IMR-90 (cell line): ENCODE measurements around the gene C15orf40. TPM values are rescaled to one million over a fixed set of nuclear protein-coding genes. Genes with fewer than 3 reads are reported as not detected.

ENCODE experiments used
- ATAC-seq: fragments of 200-7000 bp; cut with Tn5 transposase; 2 replicates; pipeline ENCODE4 v1.9.1; 2020; ENCODE audit warnings: low read depth, mild to moderate bottlenecking, moderate library complexity
- BruUV-seq: library from RNA; stranded (reverse); fragments of 400-500 nt; replicated peaks from 2 replicates; lab custom pipeline; 2021; lab: Mats Ljungman, UMichigan
- CTCF ChIA-PET: fragments of 300-600 bp; formaldehyde crosslinking; extraction: SDS; loops from one replicate; lab custom pipeline; 2021; ENCODE audit warnings: antibody characterized with exemption; lab: Yijun Ruan, JAX
- POLR2A ChIA-PET: fragments of 300-600 bp; sonication (Branson Sonifier 250); formaldehyde crosslinking; loops from one replicate; lab custom pipeline; 2022; ENCODE audit warnings: antibody characterized with exemption; ENCODE audit not compliant: unreplicated experiment; lab: Charles Lee
- DNase-seq: peaks from one replicate; pipeline ENCODE4 v3.0.0; 2013
- H2AFZ ChIP-seq: replicated peaks from 2 replicates; pipeline ENCODE3; 2013; ENCODE audit warnings: low read length, mild to moderate bottlenecking; ENCODE audit not compliant: poor library complexity
- H2AK5ac ChIP-seq: 2 replicates; pipeline ENCODE4 v1.6.1; 2013; ENCODE audit warnings: low read depth, low read length, inconsistent platforms
- H2AK9ac ChIP-seq: replicated peaks from 2 replicates; pipeline ENCODE3; 2013; ENCODE audit warnings: mild to moderate bottlenecking, low read depth, low read length, moderate library complexity; ENCODE audit not compliant: poor library complexity
- H2BK120ac ChIP-seq: 2 replicates; pipeline ENCODE4 v1.6.1; 2013; ENCODE audit warnings: low read depth, low read length, inconsistent platforms
- H2BK15ac ChIP-seq: 3 replicates; pipeline ENCODE4 v1.6.1; 2013; ENCODE audit warnings: low read depth, low read length, inconsistent platforms
- H2BK20ac ChIP-seq: 2 replicates; pipeline ENCODE4 v1.6.1; 2013; ENCODE audit warnings: low read depth, mild to moderate bottlenecking, inconsistent platforms, low read length, moderate library complexity
- H2BK5ac ChIP-seq: 2 replicates; pipeline ENCODE4 v1.6.1; 2013; ENCODE audit warnings: mild to moderate bottlenecking, low read depth, low read length, inconsistent platforms; ENCODE audit not compliant: poor library complexity, severe bottlenecking
- H3K14ac ChIP-seq: replicated peaks from 2 replicates; pipeline ENCODE4 v1.6.1; 2013; ENCODE audit warnings: low read depth, low read length, inconsistent platforms
- H3K18ac ChIP-seq: 2 replicates; pipeline ENCODE4 v1.6.1; 2013; ENCODE audit warnings: low read depth, low read length, control low read depth
- H3K23ac ChIP-seq: 2 replicates; pipeline ENCODE4 v1.6.1; 2013; ENCODE audit warnings: low read depth, low read length, inconsistent platforms
- H3K27ac ChIP-seq: 2 replicates; pipeline ENCODE4 v1.5.1; 2013; ENCODE audit warnings: mild to moderate bottlenecking, control low read depth, low read length; ENCODE audit not compliant: insufficient read depth
- H3K27me3 ChIP-seq: 2 replicates; pipeline ENCODE4 v1.6.1; 2013; ENCODE audit warnings: low read length; ENCODE audit not compliant: control insufficient read depth, insufficient read depth
- H3K36me3 ChIP-seq: 2 replicates; pipeline ENCODE4 v1.6.1; 2013; ENCODE audit warnings: low read length, mixed read lengths; ENCODE audit not compliant: control insufficient read depth, insufficient read depth
- H3K4ac ChIP-seq: 2 replicates; pipeline ENCODE4 v1.6.1; 2013; ENCODE audit warnings: low read depth, low read length, inconsistent platforms
- H3K4me1 ChIP-seq: 2 replicates; pipeline ENCODE4 v1.6.1; 2013; ENCODE audit warnings: low read length, mixed read lengths; ENCODE audit not compliant: control insufficient read depth, insufficient read depth
- H3K4me2 ChIP-seq: 2 replicates; pipeline ENCODE4 v1.6.1; 2013; ENCODE audit warnings: low read depth, mild to moderate bottlenecking, control low read depth, low read length, moderate library complexity
- H3K4me3 ChIP-seq: 2 replicates; pipeline ENCODE4 v1.5.1; 2013; ENCODE audit warnings: low read depth, mild to moderate bottlenecking, control low read depth, low read length, moderate library complexity; ENCODE audit not compliant: insufficient read depth
- H3K56ac ChIP-seq: 2 replicates; pipeline ENCODE4 v1.6.1; 2013; ENCODE audit warnings: low read length, inconsistent platforms; ENCODE audit not compliant: insufficient read depth; ENCODE audit errors: extremely low read depth
- H3K79me1 ChIP-seq, 2 experiments: 2 replicates each; pipeline ENCODE4 v1.6.1; 2013; ENCODE audit warnings: low read length in 2 of 2, inconsistent platforms in 1 of 2, low read depth in 1 of 2
- H3K9ac ChIP-seq: 2 replicates; pipeline ENCODE4 v1.6.1; 2013; ENCODE audit warnings: low read depth, low read length, control low read depth
- H3K9me1 ChIP-seq: 2 replicates; pipeline ENCODE4 v1.6.1; 2013; ENCODE audit warnings: low read length, inconsistent platforms; ENCODE audit not compliant: insufficient read depth
- H3K9me3 ChIP-seq: 2 replicates; pipeline ENCODE4 v1.6.1; 2013; ENCODE audit warnings: low read length; ENCODE audit not compliant: control insufficient read depth, insufficient read depth
- H4K20me1 ChIP-seq: 2 replicates; pipeline ENCODE4 v1.6.1; 2013; ENCODE audit warnings: low read length, inconsistent platforms; ENCODE audit not compliant: insufficient read depth
- H4K5ac ChIP-seq: 2 replicates; pipeline ENCODE4 v1.6.1; 2013; ENCODE audit warnings: mild to moderate bottlenecking, low read depth, low read length, control low read depth
- H4K8ac ChIP-seq, 2 experiments: 2 replicates each; pipeline ENCODE4 v1.6.1; 2013; ENCODE audit warnings: low read depth in 2 of 2, low read length in 2 of 2, control low read depth in 1 of 2, inconsistent platforms in 1 of 2
- H4K91ac ChIP-seq: 2 replicates; pipeline ENCODE4 v1.6.1; 2013; ENCODE audit warnings: low read depth, low read length, inconsistent platforms; ENCODE audit not compliant: insufficient read depth
- CHD1 ChIP-seq: IDR thresholded peaks from 2 replicates; pipeline ENCODE4 v1.6.1; 2012; ENCODE audit warnings: low read depth, low read length, improper control_type of control experiment
- MXI1 ChIP-seq: IDR thresholded peaks from 2 replicates; pipeline ENCODE4 v1.6.1; 2012; ENCODE audit warnings: low read depth, mild to moderate bottlenecking, low read length, moderate library complexity, borderline replicate concordance
- RCOR1 ChIP-seq: IDR thresholded peaks from 2 replicates; pipeline ENCODE4 v1.6.1; 2012; ENCODE audit warnings: mild to moderate bottlenecking, low read length, improper control_type of control experiment; ENCODE audit not compliant: insufficient replicate concordance
- WGBS, 2 experiments: methylation state at CpG; one replicate each; pipeline versions ENCODE4 v1.1.5 to v1.1.7; 2013; ENCODE audit warnings: missing lambda C conversion rate in 2 of 2; ENCODE audit not compliant: insufficient read length in 1 of 2; ENCODE audit errors: extremely low coverage in 2 of 2; 5-methylcytosine and 5-hydroxymethylcytosine counted together
- dilution Hi-C: fragments of 300-500 bp; cut with HindIII; formaldehyde crosslinking; loops from one replicate; pipeline ENCODE4 v1.14.3; 2018; ENCODE audit warnings: low sequenced_read_pairs; ENCODE audit not compliant: unreplicated experiment
- in situ Hi-C: fragments of 300-500 bp; cut with MboI; formaldehyde crosslinking; loops from 3 replicates; pipeline ENCODE4 v1.14.3; 2019; ENCODE audit warnings: low sequenced_read_pairs, inconsistent platforms, mixed read lengths
- intact Hi-C: fragments of 100-400 bp; cut with micrococcal nuclease; formaldehyde crosslinking; loops from 2 replicates; pipeline ENCODE4 v1.10.0; 2022
- polyA plus RNA-seq, 3 experiments: library from polyadenylated mRNA; depleted of rRNA; stranded (reverse); fragments of >200 nt; gene quantifications; 2 replicates each; pipeline ENCODE4 v1.2.3, GENCODE V29; 2012; ENCODE audit warnings: low replicate concordance in 1 of 3
- total RNA-seq: library from RNA; depleted of rRNA; stranded (reverse); fragments of >200 nt; gene quantifications from 2 replicates; pipeline ENCODE4 v1.2.3, GENCODE V29; 2012

Gene C15orf40
- total and polyA plus RNA-seq, 2 of the 4 experiments (the other 2 are of a cell fraction) = 7.0 to 10.7 TPM

DNA sequence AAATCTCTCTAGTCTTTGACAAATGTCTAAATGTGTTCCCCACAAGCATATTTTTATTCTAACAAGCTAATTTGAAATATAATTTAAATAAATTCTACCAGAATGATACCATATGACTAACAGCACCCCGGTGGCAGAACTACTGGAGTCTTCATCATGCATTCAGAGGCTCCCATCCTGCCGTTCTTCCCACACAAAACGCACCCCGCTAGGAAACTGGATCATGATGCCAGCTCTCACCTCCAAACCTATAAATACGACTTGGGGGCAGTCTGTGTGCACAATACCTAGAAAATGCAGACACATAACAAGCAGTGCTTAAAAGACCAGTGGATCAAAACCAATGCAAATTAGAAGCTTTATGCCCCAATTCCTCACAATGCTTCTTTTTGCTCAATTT is 67.4 kb downstream of the C15orf40 start:
- ATAC-seq (no peak), DNase-seq (no peak)
- Histone ChIP-seq H3K4ac (no peak overlapping the region), H2AK9ac (no peak overlapping the region), H4K91ac (no peak overlapping the region), H3K9me1 (no peaks in the 10 kb centered on the region), H2AK5ac (no peak overlapping the region), H3K4me1 (no peaks in the 10 kb centered on the region), H3K79me1 (no peaks in the 10 kb centered on the region), H2BK120ac (no peak overlapping the region), H3K9me3 (no peaks in the 10 kb centered on the region), H3K27ac (no peak overlapping the region), H2BK15ac (no peak overlapping the region), H3K4me2 (no peak overlapping the region), H2AFZ (no peak overlapping the region), H3K9ac (no peak overlapping the region), H3K18ac (no peak overlapping the region), H3K27me3 (peaks cover 5% of the 10 kb centered on the region), H3K4me3 (no peak overlapping the region), H2BK5ac (no peak overlapping the region), H2BK20ac (no peak overlapping the region), H3K14ac (no peak overlapping the region), H4K20me1 (no peaks in the 10 kb centered on the region), H3K56ac (no peak overlapping the region), H4K8ac (no peak overlapping the region), H3K23ac (no peak overlapping the region), H4K5ac (no peak overlapping the region), H3K36me3 (no peaks in the 10 kb centered on the region)
- TF ChIP-seq CHD1 (no peak), RCOR1 (no peak), MXI1 (no peak)
- CTCF ChIA-PET = no interaction called here
- in situ Hi-C loops (no loop called here), intact Hi-C loops (no loop called here), dilution Hi-C loops (no loop called here)
- BruUV-seq = no TSS peak
- 62% methylated on average over 2 of the region's 5 CpGs; no CpG with 5 or more reads in 1 of the 2 experiments for WGBS, 2 experiments
- POLR2A ChIA-PET = no interaction called here
